ENCODE data around the gene HECTD3.

HECTD3 gene
- long read RNA-seq, transcript HECTD3-202 (21 exons, 3,610 nt), result major isoform, 57 of 71 reads
- long read RNA-seq, partial matches to known transcripts, result 6 of 71 reads
- long read RNA-seq, other reads (novel, unspliced or antisense), result 8 of 71 reads

DNA sequence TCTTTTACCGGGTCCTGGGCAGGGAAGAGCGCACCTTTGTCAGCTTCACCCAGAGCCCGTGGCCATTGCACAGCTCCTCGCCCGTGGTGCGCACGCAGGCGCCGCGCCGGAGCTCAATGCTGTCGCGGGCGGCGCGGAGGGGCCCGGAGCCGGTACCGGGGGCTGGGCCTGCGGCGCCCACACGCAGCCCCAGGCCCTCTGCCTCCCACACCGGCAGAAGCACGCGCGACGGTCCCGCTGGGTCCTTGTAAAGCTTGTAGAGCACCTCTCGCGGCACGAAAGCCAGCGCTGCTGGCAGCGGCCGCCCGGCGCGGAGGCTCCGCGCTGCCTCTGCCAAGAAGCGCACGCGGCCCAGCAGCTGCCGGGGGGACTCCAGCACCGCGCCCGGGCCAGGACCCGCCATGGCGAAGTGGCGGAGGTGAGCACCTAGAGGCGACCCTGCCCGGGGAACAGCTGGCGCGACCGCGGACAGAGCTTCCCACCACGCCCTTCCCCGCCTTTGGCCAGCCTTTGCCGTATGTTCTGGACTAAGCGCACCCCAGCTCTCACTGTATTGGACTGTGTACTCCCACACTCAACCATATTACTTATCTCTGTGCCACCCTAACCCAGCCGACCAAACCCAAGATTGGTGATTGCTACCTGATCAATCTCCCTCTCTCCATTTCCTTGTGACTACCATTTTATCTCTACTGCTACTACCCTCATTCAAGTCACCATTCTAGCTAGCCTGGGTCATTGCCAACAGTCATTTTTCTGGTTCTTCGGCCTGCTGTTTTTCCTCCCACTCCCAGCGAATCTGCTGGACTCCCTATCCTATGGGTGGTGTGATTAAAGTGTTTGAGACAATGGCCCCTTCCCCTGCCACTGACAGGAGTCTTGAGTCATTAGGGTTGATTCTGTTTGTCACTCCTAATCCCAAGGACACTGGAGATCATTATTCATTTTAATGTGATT is at the start of gene HECTD3:
HECTD3 (minus strand) TSS at position 470 of the 957 bp plus-strand sequence; CDS start at position 403, 67 bp downstream.
- DNase-seq (ENCODE audit: low read depth in 1 of 2, low spot score in 1 of 2), result peak; percentile 80 to 86
- peak within 1 kb of the TSS; percentile 71 for H3K27ac ChIP-seq (replicated peaks)
- H3K27me3 ChIP-seq (ENCODE audit: insufficient read depth, poor library complexity, severe bottlenecking), result no peaks in the 10 kb centered on the region
- H3K4me3 ChIP-seq (replicated peaks; ENCODE audit: insufficient read depth, low read length), result peak within 1 kb of the TSS; percentile 77
- TF ChIP-seq SPI1 (IDR thresholded peaks at IDR 0.05; ENCODE audit: borderline replicate concordance, low read depth) (no peak), REST (IDR thresholded peaks at IDR 0.05; ENCODE audit: insufficient replicate concordance, low read depth) (peak; percentile 12), GABPA (IDR thresholded peaks at IDR 0.05; ENCODE audit: low read depth) (no peak), CTCF (IDR thresholded peaks at IDR 0.05; ENCODE audit: insufficient read depth, low read length) (no peak), POLR2AphosphoS5 (IDR thresholded peaks at IDR 0.05; ENCODE audit: low read depth) (peak; percentile 30; the same call in 1 of the 2 replicates)

DNA sequence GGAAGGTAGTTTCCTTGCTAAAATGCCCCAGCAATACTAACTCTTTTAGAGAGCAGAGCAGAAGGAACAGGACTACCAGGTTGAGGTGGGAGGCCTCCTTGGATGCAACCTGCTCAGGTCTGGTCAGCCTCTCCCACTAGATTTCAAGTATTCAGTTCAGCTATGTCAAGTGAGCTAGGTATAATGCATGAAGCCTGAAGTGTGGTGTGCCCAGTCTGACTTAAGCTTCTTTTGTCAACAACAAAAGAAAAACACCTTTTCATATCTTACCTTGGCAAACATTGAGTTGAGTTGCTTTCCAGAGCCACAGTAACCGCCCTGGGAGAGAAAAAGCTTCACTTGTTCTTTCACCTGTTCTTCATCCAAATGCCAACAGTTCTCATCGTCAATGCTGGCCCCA is 48.7 kb upstream of the HECTD3 start:
- H3K4me3 ChIP-seq (replicated peaks; ENCODE audit: insufficient read depth, low read length), result no peak overlapping the region
- TF ChIP-seq SPI1 (IDR thresholded peaks at IDR 0.05; ENCODE audit: borderline replicate concordance, low read depth) (no peak), POLR2AphosphoS5 (IDR thresholded peaks at IDR 0.05; ENCODE audit: low read depth) (no peak), CTCF (IDR thresholded peaks at IDR 0.05; ENCODE audit: insufficient read depth, low read length) (no peak), REST (IDR thresholded peaks at IDR 0.05; ENCODE audit: insufficient replicate concordance, low read depth) (no peak), GABPA (IDR thresholded peaks at IDR 0.05; ENCODE audit: low read depth) (no peak)
- H3K27ac ChIP-seq (replicated peaks), result no peak overlapping the region
- H3K27me3 ChIP-seq (ENCODE audit: insufficient read depth, poor library complexity, severe bottlenecking), result no peaks in the 10 kb centered on the region
- DNase-seq (ENCODE audit: low read depth in 1 of 2, low spot score in 1 of 2), result no peak

- no peak for DNase-seq (ENCODE audit: low read depth in 1 of 2, low spot score in 1 of 2)
- TF ChIP-seq REST (IDR thresholded peaks at IDR 0.05; ENCODE audit: insufficient replicate concordance, low read depth), result no peak
- TF ChIP-seq GABPA (IDR thresholded peaks at IDR 0.05; ENCODE audit: low read depth), result no peak
- TF ChIP-seq POLR2AphosphoS5 (IDR thresholded peaks at IDR 0.05; ENCODE audit: low read depth), result no peak
- no peak for TF ChIP-seq CTCF (IDR thresholded peaks at IDR 0.05; ENCODE audit: insufficient read depth, low read length)
- TF ChIP-seq SPI1 (IDR thresholded peaks at IDR 0.05; ENCODE audit: borderline replicate concordance, low read depth), result no peak
- no peak overlapping the region for H3K27ac ChIP-seq (replicated peaks)
These were observed 46.4 kb upstream of the HECTD3 start for GRCh38 chr1:45057542-45057941.

More at GRCh38 chr1:45057542-45057941, 46.4 kb upstream of the HECTD3 start:
- no peak overlapping the region for H3K4me3 ChIP-seq (replicated peaks; ENCODE audit: insufficient read depth, low read length)
- H3K27me3 ChIP-seq (ENCODE audit: insufficient read depth, poor library complexity, severe bottlenecking), result no peaks in the 10 kb centered on the region
